HEK293T (cell line): ENCODE data around the gene TULP3.

Source experiments
- ARNT ChIP-seq: fragments of 450-650 bp; IDR thresholded peaks from 2 replicates; pipeline ENCODE4 v1.6.1; 2017; ENCODE audit warnings: mild to moderate bottlenecking
- CTBP1 ChIP-seq: fragments of 450-650 bp; IDR thresholded peaks from 2 replicates; pipeline ENCODE4 v1.6.1; 2016; ENCODE audit warnings: borderline replicate concordance
- L3MBTL2 ChIP-seq: fragments of 450-650 bp; conservative IDR thresholded peaks from 2 replicates; pipeline ENCODE4 v1.6.1; 2016; ENCODE audit warnings: mild to moderate bottlenecking
- PKNOX1 ChIP-seq: fragments of 450-650 bp; IDR thresholded peaks from 2 replicates; pipeline ENCODE4 v1.6.1; 2016
- SP1 ChIP-seq: fragments of 450-650 bp; IDR thresholded peaks from 2 replicates; pipeline ENCODE4 v1.6.1; 2017
- ZNF384 ChIP-seq: fragments of 450-650 bp; IDR thresholded peaks from 2 replicates; pipeline ENCODE4 v1.6.1; 2016

GRCh38 chr12:2961705-2962104 is 71.0 kb downstream of the TULP3 start:
- 0 out of 2 replicates have a peak, but pooled peaks have one; percentile 3 for TF ChIP-seq PKNOX1
- TF ChIP-seq ARNT, result no peak
- TF ChIP-seq SP1, result no peak
- no peak for TF ChIP-seq L3MBTL2
- no peak for TF ChIP-seq CTBP1
- TF ChIP-seq ZNF384, result no peak
